Posterior cingulate gyrus (tissue), 11 donors: ENCODE measurements around the gene CAMKMT.

Experiments
- DNase-seq, 10 donors: peaks; one replicate each; pipeline versions ENCODE4 v3.0.0 to v3.0.0-alpha.2; 2020 to 2021; ENCODE audit warnings: mixed read lengths in 3 of 10
- intact Hi-C: fragments of 100-400 bp; cut with DNase I; formaldehyde crosslinking; loops from one replicate; pipeline ENCODE4 v1.15.1; 2023

The CAMKMT gene

GRCh38 chr2:44546459-44547127 lies 184.8 kb downstream of the CAMKMT start:
- DNase-seq: no peak
- intact Hi-C loops: no loop called here

- no peak for DNase-seq
- intact Hi-C loops: no loop called here
Measured at GRCh38 chr2:44547718-44548117, 186.0 kb downstream of the CAMKMT start.

GRCh38 chr2:44548221-44549098 lies 186.7 kb downstream of the CAMKMT start:
- intact Hi-C loops: no loop called here
- DNase-seq: no peak

DNA sequence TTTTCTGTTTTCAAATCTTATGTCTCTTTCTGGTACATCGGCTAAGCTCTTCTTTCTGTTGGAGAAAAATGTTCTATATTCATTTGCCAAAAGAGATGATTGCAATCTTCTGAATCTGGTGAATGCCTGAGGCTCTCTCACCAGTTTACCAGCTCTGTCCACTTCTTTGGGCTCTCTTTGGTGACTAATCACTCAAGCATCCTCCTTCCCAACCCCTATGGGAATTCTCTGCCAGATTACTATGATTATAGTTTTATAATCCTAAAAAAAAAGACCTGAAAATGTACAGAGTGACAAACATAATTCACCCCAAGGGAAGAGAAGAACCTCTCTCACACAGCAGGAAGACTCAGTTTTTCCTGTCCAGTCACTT lies 187.3 kb downstream of the CAMKMT start:
- intact Hi-C loops: no loop called here
- no peak for DNase-seq

- intact Hi-C loops: no loop called here
- DNase-seq: no peak
Measured at GRCh38 chr2:44549856-44550255, 188.1 kb downstream of the CAMKMT start.

DNA sequence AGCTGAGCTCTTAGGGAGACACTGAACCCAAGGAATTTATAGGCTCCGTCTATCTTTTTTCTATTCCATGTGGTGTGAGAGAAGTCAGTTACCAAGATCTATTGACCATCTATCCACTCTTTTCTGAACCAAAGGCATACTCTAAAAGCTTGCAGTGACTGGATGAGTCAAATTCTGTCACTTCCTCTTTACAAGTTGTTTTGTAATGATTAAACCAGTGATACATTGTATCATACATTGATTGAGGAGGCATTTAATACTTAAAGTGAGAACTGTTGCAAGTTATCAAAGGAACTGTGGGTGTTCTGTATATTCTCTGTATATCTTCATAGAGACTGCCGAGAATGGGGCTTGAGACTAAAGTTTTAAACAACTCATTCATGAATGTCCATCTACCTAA lies 188.8 kb downstream of the CAMKMT start:
- no peak for DNase-seq

GRCh38 chr2:44551497-44551896 lies 189.8 kb downstream of the CAMKMT start:
- intact Hi-C loops: no loop called here

More for the DNA sequence above, 188.8 kb downstream of the CAMKMT start:
- intact Hi-C loops: no loop called here

DNA sequence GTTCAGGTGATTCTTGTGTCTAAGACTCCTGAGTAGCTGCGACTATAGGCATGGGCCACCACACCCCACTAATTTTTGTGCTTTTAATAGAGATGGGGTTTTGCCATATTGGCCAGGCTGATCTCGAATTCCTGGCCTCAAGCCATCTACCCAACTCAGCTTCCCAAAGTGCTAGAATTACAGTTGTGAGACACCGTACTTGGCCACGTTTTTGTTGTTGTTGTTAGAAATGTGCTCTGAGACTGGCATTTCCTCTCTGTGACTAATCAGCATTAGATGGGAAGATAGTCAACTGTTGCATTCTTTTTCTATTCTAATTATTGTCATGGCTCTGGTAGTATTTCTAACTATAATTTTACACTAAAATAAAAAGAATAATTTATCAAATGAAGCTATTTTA lies 191.7 kb downstream of the CAMKMT start:
- DNase-seq: no peak
- intact Hi-C loops: no loop called here

More at GRCh38 chr2:44551497-44551896, 189.8 kb downstream of the CAMKMT start:
- DNase-seq: no peak

DNA sequence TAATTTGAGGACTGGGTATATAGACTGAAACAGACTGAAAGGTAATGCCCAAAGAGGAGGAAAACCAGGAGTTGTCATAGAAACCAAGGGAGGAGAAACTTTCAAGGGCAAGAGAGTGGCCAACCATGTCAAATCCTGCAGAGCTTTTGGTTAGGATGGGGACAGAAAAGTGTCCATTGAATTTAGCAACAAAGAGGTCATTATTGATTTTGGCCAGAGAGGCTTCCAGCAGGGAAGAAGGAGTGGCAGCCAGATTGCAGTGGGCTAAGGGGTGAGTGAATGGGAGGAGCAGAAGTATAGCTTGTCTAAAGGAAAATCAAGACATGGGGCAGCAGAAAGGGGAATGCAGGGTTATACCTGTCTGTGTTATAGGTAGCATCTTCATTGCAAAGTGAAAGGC lies 194.0 kb downstream of the CAMKMT start:
- DNase-seq: no peak
- intact Hi-C loops: no loop called here

GRCh38 chr2:44559108-44559507 lies 197.4 kb downstream of the CAMKMT start:
- no peak for DNase-seq
- intact Hi-C loops: no loop called here

DNA sequence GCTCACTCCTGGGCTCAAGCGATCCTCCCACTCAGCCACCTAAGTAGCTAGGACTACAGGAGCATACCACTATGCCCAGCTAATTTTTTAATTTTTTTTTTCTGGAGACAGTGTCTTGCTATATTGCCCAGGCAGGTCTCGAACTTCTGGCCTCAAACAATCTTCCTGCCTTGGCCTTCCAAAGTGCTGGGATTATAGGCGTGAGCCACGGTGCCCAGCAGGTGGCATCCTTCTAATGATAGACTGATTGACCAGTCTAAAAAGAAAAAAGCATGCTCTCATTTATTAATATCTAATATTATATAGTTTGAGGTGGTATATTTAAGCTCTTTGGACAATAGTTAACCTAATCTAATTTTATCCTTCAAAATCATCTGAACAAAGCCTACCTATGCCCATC lies 198.6 kb downstream of the CAMKMT start:
- no peak for DNase-seq
- intact Hi-C loops: no loop called here

DNA sequence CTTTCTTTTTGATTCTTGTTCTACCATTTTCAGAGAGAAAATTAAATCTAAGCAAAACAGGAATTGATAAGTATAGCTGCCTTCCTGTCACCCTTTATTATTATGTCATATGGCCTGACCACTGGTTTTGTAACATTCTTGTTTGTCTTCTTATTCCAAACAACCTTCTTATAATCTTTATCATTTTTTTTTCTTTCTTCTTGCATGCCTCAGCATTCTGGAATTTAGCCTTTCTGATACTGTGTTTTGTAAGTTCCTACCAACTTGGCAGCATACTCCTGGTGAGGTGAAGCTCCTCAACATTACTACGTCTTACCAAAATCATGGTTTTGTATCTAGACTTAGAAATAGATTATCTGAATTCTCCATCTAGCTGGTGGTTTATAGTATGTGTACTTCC lies 199.2 kb downstream of the CAMKMT start:
- intact Hi-C loops: no loop called here
- DNase-seq: no peak

- no peak for DNase-seq
- intact Hi-C loops: no loop called here
Measured at GRCh38 chr2:44562737-44563136, 201.0 kb downstream of the CAMKMT start.

DNA sequence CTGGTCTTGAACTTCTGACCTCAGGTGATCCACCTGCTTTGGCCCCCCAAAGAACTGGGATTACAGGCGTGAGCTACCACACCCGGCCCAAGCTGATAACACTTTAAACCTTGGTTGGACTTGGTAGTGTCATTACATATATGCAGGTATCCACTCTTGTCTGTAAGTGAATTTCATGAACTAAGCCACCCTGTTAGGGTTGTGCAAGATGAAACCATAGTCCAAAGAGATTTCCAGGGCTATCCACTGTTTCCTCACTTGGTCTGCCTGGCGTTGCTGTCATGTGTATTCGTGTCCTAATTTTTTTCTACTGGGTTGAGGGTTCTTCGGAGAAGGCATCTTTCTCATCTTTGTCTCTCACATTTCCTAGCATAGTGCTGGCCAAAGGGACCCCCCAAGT lies 203.0 kb downstream of the CAMKMT start:
- intact Hi-C loops: no loop called here

GRCh38 chr2:44566059-44566458 lies 204.3 kb downstream of the CAMKMT start:
- intact Hi-C loops: no loop called here
- DNase-seq: no peak

More for the DNA sequence above, 203.0 kb downstream of the CAMKMT start:
- DNase-seq: no peak

DNA sequence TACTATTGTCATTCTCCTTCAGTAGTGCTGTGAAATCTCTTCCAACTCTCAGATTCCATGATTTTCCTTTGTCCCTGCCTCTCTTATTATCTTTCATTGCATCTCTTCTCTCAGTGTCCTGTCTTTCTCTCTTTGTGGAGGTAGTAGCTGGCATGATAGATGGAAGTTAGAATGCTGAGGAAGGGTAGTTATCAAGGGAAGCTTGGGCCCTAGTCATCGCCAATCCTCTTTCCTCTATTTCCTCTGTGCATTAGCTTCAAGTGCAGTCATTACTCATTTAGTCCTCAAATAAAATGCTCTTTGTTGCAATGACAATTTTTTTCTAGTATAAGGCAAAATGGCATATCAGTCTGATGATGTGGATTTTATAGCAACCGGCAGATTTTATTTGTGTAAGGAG lies 207.7 kb downstream of the CAMKMT start:
- no peak for DNase-seq
- intact Hi-C loops: no loop called here

DNA sequence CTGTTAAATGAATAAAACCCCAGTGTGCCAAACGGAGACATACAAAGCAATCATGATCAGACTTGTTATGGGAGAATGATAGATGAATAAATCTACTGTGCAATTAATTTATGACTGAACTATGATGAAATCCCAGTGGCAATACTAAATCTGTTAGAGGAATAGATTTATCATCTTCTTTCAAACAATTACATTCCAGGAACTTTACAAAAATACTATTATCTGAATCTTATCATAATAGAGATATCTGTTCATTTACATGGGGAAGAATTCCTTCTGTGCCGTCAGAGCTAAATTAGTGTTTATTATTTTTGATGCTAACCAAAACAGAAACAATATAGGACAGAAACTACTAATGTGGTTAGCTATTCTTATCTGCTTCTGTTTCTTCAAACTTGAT lies 208.5 kb downstream of the CAMKMT start:
- DNase-seq: no peak
- intact Hi-C loops: no loop called here

- no peak for DNase-seq
- intact Hi-C loops: no loop called here
Measured at GRCh38 chr2:44570777-44571176, 209.0 kb downstream of the CAMKMT start.

GRCh38 chr2:44572196-44572900 lies 210.6 kb downstream of the CAMKMT start:
- no peak for DNase-seq
- intact Hi-C loops: no loop called here

- intact Hi-C loops: no loop called here
- no peak for DNase-seq
Measured at GRCh38 chr2:44573996-44574395, 212.2 kb downstream of the CAMKMT start.

DNA sequence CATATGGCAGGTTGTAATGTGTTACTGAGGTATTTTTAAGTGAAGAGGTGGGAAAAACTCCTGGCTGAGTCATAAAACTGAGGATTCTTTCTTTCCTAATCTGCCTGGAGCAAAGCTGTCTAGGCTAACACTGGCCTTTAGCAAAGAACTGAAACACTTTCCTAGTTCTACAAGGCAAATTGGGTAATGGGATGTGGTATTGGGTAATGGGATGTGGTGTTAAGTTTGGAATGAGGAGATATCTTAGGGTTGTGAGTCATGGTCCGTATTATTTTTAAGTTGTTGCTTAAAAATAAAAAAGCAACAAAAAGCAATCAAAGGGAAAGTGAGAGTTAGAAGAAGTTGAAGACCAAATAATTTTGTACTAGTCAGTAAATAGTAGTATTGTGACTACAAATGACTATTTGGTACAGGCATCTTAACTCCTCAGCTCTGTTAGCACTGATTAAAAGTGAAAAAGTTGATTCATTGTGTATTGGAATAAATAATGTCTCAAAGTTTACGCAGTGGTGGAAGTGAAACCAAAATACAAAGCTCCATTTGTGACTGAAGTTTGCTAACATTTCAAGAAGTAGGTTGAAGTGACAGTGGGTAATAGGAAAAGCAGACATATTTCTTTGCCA lies 216.8 kb downstream of the CAMKMT start:
- intact Hi-C loops: no loop called here
- no peak for DNase-seq
